ENCODE measurements around the gene OPN3. TPM values are rescaled to one million over a fixed set of nuclear protein-coding genes. Genes with fewer than 3 reads are reported as not detected.

The OPN3 gene
- total and polyA plus RNA-seq, 9 of the 15 experiments (the other 6 are each of a cell fraction or from before 2014, with no cell fraction given): 4.2 to 34.6 (median 17.0) TPM

DNA sequence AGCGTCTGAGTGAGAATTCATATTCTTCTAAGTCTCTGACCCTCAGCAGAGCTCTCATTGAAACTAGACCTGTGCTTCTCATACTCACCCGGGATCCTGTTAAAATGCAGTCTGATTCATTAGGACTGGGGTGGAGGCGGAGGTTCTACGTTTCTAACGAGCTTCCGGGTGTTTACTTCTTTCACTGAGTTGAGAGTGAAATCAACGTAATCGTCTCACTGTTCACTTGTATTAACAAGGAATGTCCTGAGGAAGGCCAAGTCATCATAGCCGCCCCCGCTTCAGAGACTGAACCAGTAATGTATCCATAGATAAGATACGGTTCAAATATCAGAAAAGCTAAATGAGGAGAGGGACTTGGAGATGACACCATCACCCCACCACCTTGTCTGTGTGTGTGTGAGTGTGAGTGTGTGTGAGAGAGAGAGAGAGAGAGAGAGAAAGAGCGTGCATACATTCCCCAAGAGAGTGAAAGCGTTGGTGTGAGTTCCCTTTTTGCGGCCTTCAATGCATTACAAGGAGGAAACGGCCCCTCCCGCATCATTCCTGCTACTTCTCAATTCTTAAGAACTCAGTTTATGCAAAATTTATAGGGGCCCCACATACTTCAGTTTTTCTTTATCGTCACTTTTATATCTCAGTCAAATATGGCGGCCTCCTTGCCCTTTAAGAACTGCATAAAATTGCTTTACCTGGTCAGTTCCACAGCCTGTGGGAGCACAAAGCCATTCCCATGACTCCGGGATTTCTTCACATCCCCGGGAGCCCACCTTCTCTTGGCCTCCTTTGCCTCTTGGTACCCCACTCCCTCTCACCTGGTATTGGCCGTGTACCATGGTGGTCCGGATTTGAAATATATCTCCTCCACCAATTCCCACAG lies 88.2 kb downstream of the OPN3 start (continued):
- TF ChIP-seq, protein P1, sequence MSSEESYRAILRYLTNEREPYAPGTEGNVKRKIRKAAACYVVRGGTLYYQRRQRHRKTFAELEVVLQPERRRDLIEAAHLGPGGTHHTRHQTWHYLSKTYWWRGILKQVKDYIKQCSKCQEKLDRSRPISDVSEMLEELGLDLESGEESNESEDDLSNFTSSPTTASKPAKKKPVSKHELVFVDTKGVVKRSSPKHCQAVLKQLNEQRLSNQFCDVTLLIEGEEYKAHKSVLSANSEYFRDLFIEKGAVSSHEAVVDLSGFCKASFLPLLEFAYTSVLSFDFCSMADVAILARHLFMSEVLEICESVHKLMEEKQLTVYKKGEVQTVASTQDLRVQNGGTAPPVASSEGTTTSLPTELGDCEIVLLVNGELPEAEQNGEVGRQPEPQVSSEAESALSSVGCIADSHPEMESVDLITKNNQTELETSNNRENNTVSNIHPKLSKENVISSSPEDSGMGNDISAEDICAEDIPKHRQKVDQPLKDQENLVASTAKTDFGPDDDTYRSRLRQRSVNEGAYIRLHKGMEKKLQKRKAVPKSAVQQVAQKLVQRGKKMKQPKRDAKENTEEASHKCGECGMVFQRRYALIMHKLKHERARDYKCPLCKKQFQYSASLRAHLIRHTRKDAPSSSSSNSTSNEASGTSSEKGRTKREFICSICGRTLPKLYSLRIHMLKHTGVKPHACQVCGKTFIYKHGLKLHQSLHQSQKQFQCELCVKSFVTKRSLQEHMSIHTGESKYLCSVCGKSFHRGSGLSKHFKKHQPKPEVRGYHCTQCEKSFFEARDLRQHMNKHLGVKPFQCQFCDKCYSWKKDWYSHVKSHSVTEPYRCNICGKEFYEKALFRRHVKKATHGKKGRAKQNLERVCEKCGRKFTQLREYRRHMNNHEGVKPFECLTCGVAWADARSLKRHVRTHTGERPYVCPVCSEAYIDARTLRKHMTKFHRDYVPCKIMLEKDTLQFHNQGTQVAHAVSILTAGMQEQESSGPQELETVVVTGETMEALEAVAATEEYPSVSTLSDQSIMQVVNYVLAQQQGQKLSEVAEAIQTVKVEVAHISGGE (CRISPR knock-in tag; IDR thresholded peaks at IDR 0.05): 0 out of 6 replicates have a peak, but pooled peaks of 1 of the 3 experiments have one; percentile 48
- peak in 1 of 2 experiments; percentile 75; a peak in 1 of 4 replicates for TF ChIP-seq ARNT (IDR thresholded peaks at IDR 0.05)
- TF ChIP-seq, protein P2, sequence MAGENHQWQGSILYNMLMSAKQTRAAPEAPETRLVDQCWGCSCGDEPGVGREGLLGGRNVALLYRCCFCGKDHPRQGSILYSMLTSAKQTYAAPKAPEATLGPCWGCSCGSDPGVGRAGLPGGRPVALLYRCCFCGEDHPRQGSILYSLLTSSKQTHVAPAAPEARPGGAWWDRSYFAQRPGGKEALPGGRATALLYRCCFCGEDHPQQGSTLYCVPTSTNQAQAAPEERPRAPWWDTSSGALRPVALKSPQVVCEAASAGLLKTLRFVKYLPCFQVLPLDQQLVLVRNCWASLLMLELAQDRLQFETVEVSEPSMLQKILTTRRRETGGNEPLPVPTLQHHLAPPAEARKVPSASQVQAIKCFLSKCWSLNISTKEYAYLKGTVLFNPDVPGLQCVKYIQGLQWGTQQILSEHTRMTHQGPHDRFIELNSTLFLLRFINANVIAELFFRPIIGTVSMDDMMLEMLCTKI (IDR thresholded peaks at IDR 0.05; ENCODE audit: partially characterized antibody): no peak
- TF ChIP-seq TEAD2 (tag; IDR thresholded peaks at IDR 0.05): peak; percentile 73
- TF ChIP-seq MTA3 (IDR thresholded peaks at IDR 0.05; ENCODE audit: borderline replicate concordance): peak; percentile 88; the same call in 1 of the 2 replicates
- TF ChIP-seq ZBED1 (IDR thresholded peaks at IDR 0.05): no peak
- TF ChIP-seq, protein P3, sequence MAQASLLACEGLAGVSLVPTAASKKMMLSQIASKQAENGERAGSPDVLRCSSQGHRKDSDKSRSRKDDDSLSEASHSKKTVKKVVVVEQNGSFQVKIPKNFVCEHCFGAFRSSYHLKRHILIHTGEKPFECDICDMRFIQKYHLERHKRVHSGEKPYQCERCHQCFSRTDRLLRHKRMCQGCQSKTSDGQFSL (CRISPR knock-in tag; IDR thresholded peaks at IDR 0.05): no peak
- TF ChIP-seq, protein P3 (tag; IDR thresholded peaks at IDR 0.05): no peak
- TF ChIP-seq RAD21 (CRISPR knock-in tag; conservative IDR thresholded peaks at IDR 0.05 in 1 of 2, IDR thresholded peaks at IDR 0.05 in 1 of 2): peak in 1 of 2 experiments; percentile 12; a peak in 1 of 4 replicates
- TF ChIP-seq ZNF23 (CRISPR knock-in tag; IDR thresholded peaks at IDR 0.05): no peak
- TF ChIP-seq ELF1 (tag; IDR thresholded peaks at IDR 0.05): peak; percentile 64
- peak; percentile 95 for TF ChIP-seq DPF2 (IDR thresholded peaks at IDR 0.05)
- peak; percentile 16; the same call in 1 of the 2 replicates for TF ChIP-seq GATAD2A (IDR thresholded peaks at IDR 0.05)
- no peak for TF ChIP-seq RBM34 (IDR thresholded peaks at IDR 0.05; ENCODE audit: borderline replicate concordance, insufficient read depth, low read length)
- no peak for TF ChIP-seq TGIF2 (CRISPR knock-in tag; IDR thresholded peaks at IDR 0.05)
- TF ChIP-seq, protein P4, sequence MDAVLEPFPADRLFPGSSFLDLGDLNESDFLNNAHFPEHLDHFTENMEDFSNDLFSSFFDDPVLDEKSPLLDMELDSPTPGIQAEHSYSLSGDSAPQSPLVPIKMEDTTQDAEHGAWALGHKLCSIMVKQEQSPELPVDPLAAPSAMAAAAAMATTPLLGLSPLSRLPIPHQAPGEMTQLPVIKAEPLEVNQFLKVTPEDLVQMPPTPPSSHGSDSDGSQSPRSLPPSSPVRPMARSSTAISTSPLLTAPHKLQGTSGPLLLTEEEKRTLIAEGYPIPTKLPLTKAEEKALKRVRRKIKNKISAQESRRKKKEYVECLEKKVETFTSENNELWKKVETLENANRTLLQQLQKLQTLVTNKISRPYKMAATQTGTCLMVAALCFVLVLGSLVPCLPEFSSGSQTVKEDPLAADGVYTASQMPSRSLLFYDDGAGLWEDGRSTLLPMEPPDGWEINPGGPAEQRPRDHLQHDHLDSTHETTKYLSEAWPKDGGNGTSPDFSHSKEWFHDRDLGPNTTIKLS (IDR thresholded peaks at IDR 0.05; ENCODE audit: borderline replicate concordance, low read depth): peak; percentile 49; the same call in 1 of the 2 replicates
- no peak for TF ChIP-seq XRCC5 (IDR thresholded peaks at IDR 0.05; ENCODE audit: low read depth, low read length)
- peak; percentile 93 for TF ChIP-seq SMARCA4 (IDR thresholded peaks at IDR 0.05)
- peak; percentile 84; the same call in 1 of the 2 replicates for TF ChIP-seq CTBP1 (IDR thresholded peaks at IDR 0.05; ENCODE audit: borderline replicate concordance)
- TF ChIP-seq ZNF24 (IDR thresholded peaks at IDR 0.05): peak; percentile 78
- peak; percentile 26; the same call in 1 of the 2 replicates for TF ChIP-seq MAFF (IDR thresholded peaks at IDR 0.05; ENCODE audit: low read length)
